ENCODE data around the gene ACAD9.

The ACAD9 gene

DNA sequence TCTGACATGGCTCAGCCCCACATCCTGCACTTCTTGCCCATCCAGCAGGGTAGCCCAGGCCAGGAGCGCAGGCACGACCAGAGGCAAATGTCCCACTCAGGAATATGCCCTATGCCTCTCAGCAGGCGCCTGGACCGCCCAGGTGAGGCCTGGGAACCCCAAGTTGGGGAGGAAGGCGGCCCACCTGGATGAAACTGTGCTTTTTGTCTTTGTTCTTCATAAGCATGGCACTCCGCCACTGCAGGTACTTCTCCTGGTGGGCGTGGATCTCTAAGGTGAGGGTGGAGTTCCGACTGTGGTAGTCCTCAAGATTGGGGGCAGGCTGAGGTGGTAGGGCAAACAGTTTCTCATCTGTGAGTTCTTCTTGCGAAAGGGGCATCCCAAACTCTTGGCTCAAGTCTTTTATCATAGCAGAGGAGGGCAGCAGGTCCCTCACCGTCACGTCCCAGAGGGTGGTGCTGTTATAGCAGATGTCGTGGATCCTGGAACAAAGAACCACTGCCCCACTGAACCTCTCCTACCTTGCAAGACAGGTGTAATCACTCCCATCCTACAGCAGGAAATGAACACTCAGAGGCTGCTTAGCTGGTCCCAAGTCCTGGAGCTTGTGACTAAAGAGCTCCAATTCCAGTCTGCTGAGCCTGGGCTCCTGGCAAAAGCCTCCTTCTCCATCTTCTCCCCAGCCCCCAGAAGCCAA, 53.2 kb downstream of the ACAD9 start:
- Histone ChIP-seq H3K36me3 (ENCODE audit: insufficient read depth, low read length) (no peaks in the 10 kb centered on the region), H3K9ac (ENCODE audit: insufficient read length) (no peak overlapping the region), H3K9me3 (ENCODE audit: low read depth, low read length) (no peaks in the 10 kb centered on the region; the same call in 1 of the 2 replicates), H3K27ac (no peak overlapping the region), H3K4me3 (no peak overlapping the region)
- TF ChIP-seq EZH2 (IDR thresholded peaks at IDR 0.05) (no peak), POLR2AphosphoS5 (IDR thresholded peaks at IDR 0.05; ENCODE audit: borderline replicate concordance, low read depth, low read length) (no peak), FOXP2 (optimal IDR thresholded peaks at IDR 0.05; ENCODE audit: control extremely low read depth, extremely low read length, insufficient read depth) (no peak)
- no peak for DNase-seq (ENCODE audit: low read depth, low spot score)

GRCh38 chr3:128933213-128933921, 53.9 kb downstream of the ACAD9 start:
- DNase-seq (ENCODE audit: low read depth, low spot score) = no peak
- Histone ChIP-seq H3K36me3 (ENCODE audit: insufficient read depth, low read length) (no peaks in the 10 kb centered on the region), H3K27ac (no peak overlapping the region), H3K4me3 (no peak overlapping the region), H3K9ac (ENCODE audit: insufficient read length) (no peak overlapping the region), H3K9me3 (ENCODE audit: low read depth, low read length) (no peaks in the 10 kb centered on the region; the same call in 1 of the 2 replicates)
- TF ChIP-seq FOXP2 (optimal IDR thresholded peaks at IDR 0.05; ENCODE audit: control extremely low read depth, extremely low read length, insufficient read depth) = no peak
- no peak for TF ChIP-seq EZH2 (IDR thresholded peaks at IDR 0.05)
- no peak for TF ChIP-seq POLR2AphosphoS5 (IDR thresholded peaks at IDR 0.05; ENCODE audit: borderline replicate concordance, low read depth, low read length)

DNA sequence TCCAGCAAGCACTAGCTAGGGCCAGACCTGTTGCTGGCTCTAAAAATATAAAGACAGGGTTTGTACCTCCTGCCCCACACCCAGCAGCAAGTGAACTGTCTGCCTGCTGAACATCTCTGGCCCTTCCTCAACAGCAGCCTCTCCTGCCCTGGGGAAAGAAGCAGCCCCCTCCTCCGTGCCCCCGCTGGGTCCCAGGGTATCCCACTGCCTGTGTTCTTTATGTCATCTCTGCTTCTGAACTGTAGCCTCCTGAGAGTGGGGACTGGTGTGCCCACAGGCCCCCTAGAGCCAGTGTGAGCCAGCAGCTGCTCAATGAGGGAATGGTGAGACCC, 54.5 kb downstream of the ACAD9 start:
- no peak for TF ChIP-seq POLR2AphosphoS5 (IDR thresholded peaks at IDR 0.05; ENCODE audit: borderline replicate concordance, low read depth, low read length)
- TF ChIP-seq FOXP2 (optimal IDR thresholded peaks at IDR 0.05; ENCODE audit: control extremely low read depth, extremely low read length, insufficient read depth) = no peak
- TF ChIP-seq EZH2 (IDR thresholded peaks at IDR 0.05) = no peak

DNA sequence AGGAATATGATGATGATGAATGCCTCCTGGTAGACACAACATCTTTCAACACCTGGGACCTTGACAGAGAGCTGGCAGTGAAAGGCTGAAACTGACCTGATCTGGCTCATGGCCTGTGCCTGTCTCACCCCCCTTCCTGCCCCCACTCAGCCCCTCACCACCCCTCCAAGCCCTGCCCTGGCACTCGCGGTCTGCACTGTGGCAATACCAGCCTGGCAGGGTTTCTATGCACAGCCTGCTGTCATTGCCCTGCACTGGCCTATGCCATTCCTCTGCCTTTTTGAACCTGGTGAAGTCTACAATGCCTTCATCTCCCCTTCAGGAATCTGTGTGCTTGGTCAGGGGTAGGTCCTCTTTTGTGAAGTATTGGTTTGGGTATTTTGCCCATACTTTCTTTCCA, 56.5 kb downstream of the ACAD9 start:
- DNase-seq (ENCODE audit: low read depth, low spot score) = no peak
- H3K9ac ChIP-seq (ENCODE audit: insufficient read length) = no peak overlapping the region
- no peaks in the 10 kb centered on the region for H3K36me3 ChIP-seq (ENCODE audit: insufficient read depth, low read length)
- H3K27ac ChIP-seq = no peak overlapping the region
- H3K4me3 ChIP-seq = no peak overlapping the region
- H3K9me3 ChIP-seq (ENCODE audit: low read depth, low read length) = no peaks in the 10 kb centered on the region
- TF ChIP-seq FOXP2 (optimal IDR thresholded peaks at IDR 0.05; ENCODE audit: control extremely low read depth, extremely low read length, insufficient read depth) (no peak), EZH2 (IDR thresholded peaks at IDR 0.05) (no peak), POLR2AphosphoS5 (IDR thresholded peaks at IDR 0.05; ENCODE audit: borderline replicate concordance, low read depth, low read length) (no peak)

More for the DNA sequence above, 54.5 kb downstream of the ACAD9 start:
- no peak for DNase-seq (ENCODE audit: low read depth, low spot score)
- H3K9me3 ChIP-seq (ENCODE audit: low read depth, low read length) = no peaks in the 10 kb centered on the region; the same call in 1 of the 2 replicates
- H3K36me3 ChIP-seq (ENCODE audit: insufficient read depth, low read length) = no peaks in the 10 kb centered on the region
- H3K4me3 ChIP-seq = no peak overlapping the region
- no peak overlapping the region for H3K27ac ChIP-seq
- H3K9ac ChIP-seq (ENCODE audit: insufficient read length) = no peak overlapping the region

GRCh38 chr3:128936341-128936740, 56.9 kb downstream of the ACAD9 start:
- no peak overlapping the region for H3K9ac ChIP-seq (ENCODE audit: insufficient read length)
- TF ChIP-seq FOXP2 (optimal IDR thresholded peaks at IDR 0.05; ENCODE audit: control extremely low read depth, extremely low read length, insufficient read depth) = no peak
- no peak for TF ChIP-seq POLR2AphosphoS5 (IDR thresholded peaks at IDR 0.05; ENCODE audit: borderline replicate concordance, low read depth, low read length)
- no peak for TF ChIP-seq EZH2 (IDR thresholded peaks at IDR 0.05)
- H3K9me3 ChIP-seq (ENCODE audit: low read depth, low read length) = no peaks in the 10 kb centered on the region
- no peak overlapping the region for H3K4me3 ChIP-seq
- no peaks in the 10 kb centered on the region for H3K36me3 ChIP-seq (ENCODE audit: insufficient read depth, low read length)
- no peak overlapping the region for H3K27ac ChIP-seq
- no peak for DNase-seq (ENCODE audit: low read depth, low spot score)

DNA sequence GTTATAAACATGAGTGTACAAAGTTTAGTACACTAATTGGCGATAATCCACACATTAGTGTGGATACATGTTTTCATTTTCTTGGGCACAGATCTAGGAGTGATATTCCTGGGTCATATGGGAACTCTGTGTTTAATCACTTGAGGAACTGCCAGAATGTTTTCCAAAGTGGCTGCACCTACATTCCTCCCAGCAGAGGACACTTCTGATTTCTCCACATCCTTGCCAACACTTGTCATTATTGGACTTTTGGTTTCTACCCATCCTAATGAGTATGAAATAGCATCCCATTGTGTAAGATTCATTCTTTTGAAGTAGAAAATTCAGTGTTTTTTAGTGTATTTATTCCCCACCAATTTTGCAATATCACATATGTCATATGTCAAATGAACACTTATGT, 60.8 kb downstream of the ACAD9 start:
- Histone ChIP-seq H3K9me3 (ENCODE audit: low read depth, low read length) (no peaks in the 10 kb centered on the region), H3K4me3 (no peak overlapping the region), H3K27ac (no peak overlapping the region), H3K36me3 (ENCODE audit: insufficient read depth, low read length) (no peaks in the 10 kb centered on the region), H3K9ac (ENCODE audit: insufficient read length) (no peak overlapping the region)
- no peak for TF ChIP-seq FOXP2 (optimal IDR thresholded peaks at IDR 0.05; ENCODE audit: control extremely low read depth, extremely low read length, insufficient read depth)
- TF ChIP-seq EZH2 (IDR thresholded peaks at IDR 0.05) = no peak
- no peak for TF ChIP-seq POLR2AphosphoS5 (IDR thresholded peaks at IDR 0.05; ENCODE audit: borderline replicate concordance, low read depth, low read length)
- DNase-seq (ENCODE audit: low read depth, low spot score) = no peak

- Histone ChIP-seq H3K4me3 (no peak overlapping the region), H3K9ac (ENCODE audit: insufficient read length) (no peak overlapping the region), H3K9me3 (ENCODE audit: low read depth, low read length) (no peaks in the 10 kb centered on the region), H3K36me3 (ENCODE audit: insufficient read depth, low read length) (no peaks in the 10 kb centered on the region), H3K27ac (no peak overlapping the region)
- TF ChIP-seq FOXP2 (optimal IDR thresholded peaks at IDR 0.05; ENCODE audit: control extremely low read depth, extremely low read length, insufficient read depth) (no peak), EZH2 (IDR thresholded peaks at IDR 0.05) (no peak), POLR2AphosphoS5 (IDR thresholded peaks at IDR 0.05; ENCODE audit: borderline replicate concordance, low read depth, low read length) (no peak)
- no peak for DNase-seq (ENCODE audit: low read depth, low spot score)
Measured at GRCh38 chr3:128942161-128942952, 62.9 kb downstream of the ACAD9 start.

Data from SK-N-MC (cell line).